GM04503 (cell line): Measurements from ENCODE around the gene NLRP9.

ENCODE experiments used
- DNase-seq: peaks from one replicate; pipeline ENCODE4 v3.0.0-alpha.2; 2012; ENCODE audit warnings: low read depth

NLRP9 gene

GRCh38 chr19:55687281-55688201, 50.7 kb downstream of the NLRP9 start:
- no peak for DNase-seq

DNA sequence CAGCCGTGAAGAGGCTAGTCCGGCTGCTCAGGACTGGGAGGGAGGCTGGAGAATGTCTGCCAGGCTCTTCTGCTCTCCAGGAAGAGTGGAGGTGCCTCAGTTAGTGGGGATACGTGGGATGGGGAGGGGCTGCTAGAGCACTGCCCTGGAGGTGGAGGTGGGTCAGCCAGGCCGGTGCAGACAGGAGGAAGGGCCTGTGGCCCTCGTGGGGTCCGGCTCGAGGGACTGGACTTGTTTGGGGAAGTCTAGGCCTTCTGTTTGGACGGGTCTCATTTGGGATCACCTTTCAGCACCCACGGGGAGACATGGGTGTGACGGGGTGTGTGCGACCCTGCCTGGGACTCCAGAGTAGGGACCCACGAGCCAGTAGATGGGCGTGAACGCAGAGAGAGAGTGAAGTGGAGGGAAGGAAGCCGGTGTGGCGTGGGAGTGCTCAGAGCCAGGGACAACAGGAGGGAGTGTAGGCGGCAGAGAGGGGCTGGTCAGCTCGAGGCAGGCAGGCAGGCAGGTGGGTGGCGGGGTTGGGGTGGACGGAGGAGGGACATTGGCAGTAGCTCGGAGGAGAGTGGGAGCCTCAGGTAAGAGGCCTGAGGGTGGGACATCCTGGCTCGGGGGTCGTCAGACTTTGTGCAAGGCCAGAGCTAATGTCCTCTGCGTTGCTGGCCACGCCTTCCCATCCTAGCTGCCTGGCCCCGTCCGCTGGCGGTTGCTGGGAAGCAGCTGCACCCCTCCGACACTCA, 51.7 kb downstream of the NLRP9 start:
- DNase-seq, result no peak

GRCh38 chr19:55685776-55686175, 52.4 kb downstream of the NLRP9 start:
- no peak for DNase-seq

DNA sequence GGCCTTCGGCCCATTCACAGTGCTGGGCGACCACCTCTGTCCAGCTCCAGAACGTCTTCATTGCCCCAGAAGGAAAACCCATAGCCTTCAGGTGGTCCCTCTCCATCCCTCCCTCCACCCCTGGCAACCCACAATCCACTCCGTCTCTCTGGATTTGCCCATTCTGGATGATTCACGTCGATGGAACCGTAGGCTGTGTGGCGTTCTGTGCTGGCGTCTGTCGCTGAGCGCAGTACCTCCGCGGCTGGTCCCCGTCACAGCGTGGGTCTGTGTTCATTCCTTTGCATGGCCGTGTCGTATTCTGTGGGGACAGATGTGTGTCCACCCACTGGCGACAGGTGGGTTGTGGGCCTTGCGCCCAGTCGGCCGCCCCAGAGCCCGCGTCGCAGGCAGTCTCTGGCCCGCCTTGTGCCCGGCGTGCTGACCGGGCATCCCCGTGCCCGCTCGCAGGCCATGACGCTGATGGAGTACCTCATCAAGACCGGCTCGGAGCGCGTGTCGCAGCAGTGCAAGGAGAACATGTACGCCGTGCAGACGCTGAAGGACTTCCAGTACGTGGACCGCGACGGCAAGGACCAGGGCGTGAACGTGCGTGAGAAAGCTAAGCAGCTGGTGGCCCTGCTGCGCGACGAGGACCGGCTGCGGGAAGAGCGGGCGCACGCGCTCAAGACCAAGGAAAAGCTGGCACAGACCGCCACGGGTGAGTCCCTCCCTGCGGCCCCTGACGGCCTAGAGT, 53.1 kb downstream of the NLRP9 start:
- DNase-seq, result no peak

- no peak for DNase-seq
Measured at GRCh38 chr19:55683449-55684261, 54.5 kb downstream of the NLRP9 start.

- DNase-seq, result no peak
Measured at GRCh38 chr19:55681131-55682092, 56.8 kb downstream of the NLRP9 start.

DNA sequence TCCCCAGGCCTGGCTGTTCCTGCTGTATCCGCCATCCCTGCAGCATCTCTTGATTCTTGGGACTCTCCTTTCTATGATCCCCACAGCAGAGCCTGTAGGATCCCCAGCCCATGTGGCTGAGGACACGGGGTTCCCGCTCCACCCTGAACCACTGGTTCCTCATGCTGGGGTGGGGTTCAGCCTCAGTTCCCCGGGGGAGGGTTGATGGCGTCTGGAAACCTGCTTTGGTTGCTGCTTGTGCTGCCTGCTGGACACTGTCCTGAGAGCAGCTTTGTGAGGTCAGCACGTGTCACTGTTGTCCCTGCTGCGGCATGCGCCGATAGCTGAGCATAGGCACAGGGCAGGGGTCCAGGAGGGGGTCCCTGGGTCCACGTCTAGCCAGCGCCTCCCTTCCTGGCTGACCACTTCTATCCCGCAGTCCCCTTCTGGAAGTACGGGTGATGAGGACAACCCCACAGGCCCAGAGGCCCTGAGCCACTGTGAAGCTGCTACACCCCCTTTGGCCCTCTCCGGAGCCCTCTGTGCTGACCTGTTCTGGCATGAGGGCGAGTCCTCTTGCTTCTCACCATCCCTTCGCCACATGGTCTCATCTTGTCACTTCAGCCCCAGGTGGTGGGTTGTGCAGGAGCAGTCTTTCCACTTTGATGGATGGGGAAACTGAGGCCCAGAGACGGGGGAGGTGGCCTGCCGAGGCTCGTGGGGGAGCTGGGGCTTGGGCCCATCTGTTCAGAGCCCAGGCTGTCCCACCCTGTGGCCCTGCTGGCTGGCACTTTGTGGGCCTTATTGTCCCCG, 57.7 kb downstream of the NLRP9 start:
- DNase-seq, result no peak

- DNase-seq, result no peak
Measured at GRCh38 chr19:55679343-55680257, 58.6 kb downstream of the NLRP9 start.

DNA sequence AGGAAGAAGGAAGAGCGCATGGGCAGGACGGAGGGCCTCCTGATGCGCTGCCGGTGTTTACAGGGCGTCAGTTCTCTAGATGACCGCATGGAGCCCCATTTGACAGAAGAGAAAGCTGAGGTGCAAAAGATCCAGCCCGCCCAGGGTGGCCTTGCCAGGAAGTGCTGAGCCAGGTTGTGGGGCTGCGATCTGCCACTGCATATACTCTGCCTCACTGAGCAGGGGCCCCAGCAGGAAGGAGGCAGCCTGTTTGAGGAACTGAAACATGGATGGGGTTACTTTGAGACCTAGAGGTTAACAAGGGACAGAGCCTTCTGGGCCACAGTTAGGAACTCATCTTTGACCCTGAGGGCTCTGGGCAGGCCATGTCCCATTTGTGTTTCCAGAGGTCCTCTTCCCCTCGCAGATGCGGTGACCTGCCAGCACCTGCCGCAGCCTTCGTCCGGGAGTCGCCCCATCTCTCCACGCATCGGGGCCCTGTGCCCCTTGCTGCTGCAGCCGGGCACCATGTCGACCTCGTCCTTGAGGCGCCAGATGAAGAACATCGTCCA, 60.0 kb downstream of the NLRP9 start:
- no peak for DNase-seq

GRCh38 chr19:55677572-55678028, 60.6 kb downstream of the NLRP9 start:
- DNase-seq, result no peak

- no peak for DNase-seq
Measured at GRCh38 chr19:55676889-55677505, 61.2 kb downstream of the NLRP9 start.

- DNase-seq, result no peak
Measured at GRCh38 chr19:55676383-55676782, 61.8 kb downstream of the NLRP9 start.

- no peak for DNase-seq
Measured at GRCh38 chr19:55675661-55676354, 62.4 kb downstream of the NLRP9 start.

- peak; percentile 62 for DNase-seq
Measured at GRCh38 chr19:55674841-55675660, 63.2 kb downstream of the NLRP9 start, which contains the start of gene EPN1. EPN1 (plus strand) TSS chr19:55675226; CDS start chr19:55678628, 3,402 bp downstream.

GRCh38 chr19:55674459-55674840, 63.8 kb downstream of the NLRP9 start:
- no peak for DNase-seq

GRCh38 chr19:55673889-55674288, 64.3 kb downstream of the NLRP9 start:
- DNase-seq, result no peak
